Testis (tissue), 3 donors: Measurements from ENCODE around the gene TMEM91. TPM values are rescaled to one million over a fixed set of nuclear protein-coding genes. Genes with fewer than 3 reads are reported as not detected.

Experiments used
- DNase-seq: peaks from one replicate; pipeline ENCODE4 v3.0.0-alpha.2; 2019
- H3K27ac ChIP-seq, 2 donors: fragments of 200-600 bp; sonication (generic); one replicate each; pipeline ENCODE4 v1.5.1; 2019
- H3K27me3 ChIP-seq: fragments of 200-600 bp; sonication (generic); one replicate; pipeline ENCODE4 v1.5.1; 2019
- H3K36me3 ChIP-seq: fragments of 200-600 bp; sonication (generic); one replicate; pipeline ENCODE4 v1.5.1; 2017; ENCODE audit warnings: low read depth; ENCODE audit errors: missing control alignments
- H3K4me1 ChIP-seq: fragments of 200-600 bp; sonication (generic); one replicate; pipeline ENCODE4 v1.5.1; 2019
- H3K4me3 ChIP-seq, 2 donors: fragments of 200-600 bp; sonication (generic); one replicate each; pipeline ENCODE4 v1.5.1; 2017 to 2019
- H3K9me3 ChIP-seq: fragments of 200-600 bp; sonication (generic); one replicate; pipeline ENCODE4 v1.5.1; 2017
- CTCF ChIP-seq, 3 experiments: fragments of 450-650 bp in 2 of 3; fragments of 200-600 bp in 1 of 3; sonication (generic) in 1 of 3; IDR thresholded peaks; one replicate each; pipeline ENCODE4 v1.5.1; 2016 to 2019; ENCODE audit warnings: antibody characterized with exemption in 3 of 3, mild to moderate bottlenecking in 2 of 3, moderate library complexity in 1 of 3
- POLR2A ChIP-seq: fragments of 450-650 bp; IDR thresholded peaks from one replicate; pipeline ENCODE4 v1.6.1; 2017; ENCODE audit warnings: antibody characterized with exemption, mild to moderate bottlenecking, moderate library complexity
- WGBS, 2 donors: methylation state at CpG; one replicate each; pipeline ENCODE4 v1.1.5; 2018; 5-methylcytosine and 5-hydroxymethylcytosine counted together
- intact Hi-C: fragments of 100-400 bp; cut with DNase I; formaldehyde crosslinking; loops from one replicate; pipeline ENCODE4 v1.15.1; 2023; ENCODE audit warnings: low total_unique reads
- polyA plus RNA-seq: library from polyadenylated mRNA; stranded (reverse); fragments of 350-450 nt; fragmentation: Illumina TruSeq; extraction: RNeasy Lipid Tissue Mini Kit (QIAGEN cat#74804); gene quantifications from one replicate; pipeline ENCODE4 v1.2.3, GENCODE V29; 2014; ENCODE audit warnings: low read depth, low replicate concordance; ENCODE audit not compliant: insufficient read depth
- total RNA-seq, 2 donors: library from RNA; depleted of rRNA; stranded (reverse); fragments of >200 nt; gene quantifications; one replicate each; pipeline ENCODE4 v1.2.3, GENCODE V29; 2016

The TMEM91 gene
- total and polyA plus RNA-seq, 3 donors from 2014 or later = 17.0 to 33.2 (median 32.9) TPM

- no peak for TF ChIP-seq POLR2A
- no peak for TF ChIP-seq CTCF (IDR thresholded peaks at IDR 0.05)
- intact Hi-C loops = no loop called here
- 82 to 85% methylated on average over 18 of the region's 18 CpGs for WGBS, 2 donors
- Histone ChIP-seq H3K27me3 (no peaks in the 10 kb centered on the region), H3K4me1 (peaks cover 5% of the 10 kb centered on the region), H3K9me3 (no peaks in the 10 kb centered on the region), H3K36me3 (no peaks in the 10 kb centered on the region), H3K27ac (no peak overlapping the region), H3K4me3 (no peak overlapping the region)
- DNase-seq = no peak
Observed at GRCh38 chr19:41422456-41422855, 46.1 kb downstream of the TMEM91 start.

DNA sequence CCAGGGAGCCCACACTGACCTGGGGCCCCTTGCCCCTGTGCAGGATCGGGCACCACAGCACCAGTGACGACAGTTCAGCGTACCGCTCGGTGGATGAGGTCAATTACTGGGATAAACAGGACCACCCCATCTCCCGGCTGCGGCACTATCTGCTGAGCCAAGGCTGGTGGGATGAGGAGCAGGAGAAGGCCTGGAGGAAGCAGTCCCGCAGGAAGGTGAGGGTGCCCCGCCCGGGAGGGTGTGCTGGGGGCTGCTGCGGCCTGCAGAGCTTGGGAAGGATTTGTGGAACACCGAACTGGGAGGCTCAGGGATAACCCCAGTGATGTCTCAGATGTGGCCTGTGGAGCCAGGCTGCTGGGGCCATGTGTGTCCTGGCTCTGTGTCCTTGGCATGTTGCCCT, 46.6 kb downstream of the TMEM91 start:
- intact Hi-C loops = no loop called here
- no peak overlapping the region for H3K4me3 ChIP-seq
- no peaks in the 10 kb centered on the region for H3K9me3 ChIP-seq
- no peaks in the 10 kb centered on the region for H3K36me3 ChIP-seq
- no peak overlapping the region for H3K27ac ChIP-seq
- 94 to 97% methylated on average over 12 of the region's 12 CpGs for WGBS, 2 donors
- DNase-seq = no peak
- H3K27me3 ChIP-seq = no peaks in the 10 kb centered on the region
- TF ChIP-seq CTCF (IDR thresholded peaks at IDR 0.05) = no peak
- peaks cover 10% of the 10 kb centered on the region for H3K4me1 ChIP-seq

GRCh38 chr19:41424335-41425173, 48.2 kb downstream of the TMEM91 start:
- no peaks in the 10 kb centered on the region for H3K9me3 ChIP-seq
- H3K27me3 ChIP-seq = no peaks in the 10 kb centered on the region
- no peak overlapping the region for H3K4me3 ChIP-seq
- peaks cover 14% of the 10 kb centered on the region for H3K4me1 ChIP-seq
- DNase-seq = no peak
- TF ChIP-seq POLR2A = no peak
- no peak for TF ChIP-seq CTCF (IDR thresholded peaks at IDR 0.05)
- 87% methylated on average over 17 to 21 of the region's 21 CpGs for WGBS, 2 donors
- no peaks in the 10 kb centered on the region for H3K36me3 ChIP-seq
- intact Hi-C loops = no loop called here
- no peak overlapping the region for H3K27ac ChIP-seq

DNA sequence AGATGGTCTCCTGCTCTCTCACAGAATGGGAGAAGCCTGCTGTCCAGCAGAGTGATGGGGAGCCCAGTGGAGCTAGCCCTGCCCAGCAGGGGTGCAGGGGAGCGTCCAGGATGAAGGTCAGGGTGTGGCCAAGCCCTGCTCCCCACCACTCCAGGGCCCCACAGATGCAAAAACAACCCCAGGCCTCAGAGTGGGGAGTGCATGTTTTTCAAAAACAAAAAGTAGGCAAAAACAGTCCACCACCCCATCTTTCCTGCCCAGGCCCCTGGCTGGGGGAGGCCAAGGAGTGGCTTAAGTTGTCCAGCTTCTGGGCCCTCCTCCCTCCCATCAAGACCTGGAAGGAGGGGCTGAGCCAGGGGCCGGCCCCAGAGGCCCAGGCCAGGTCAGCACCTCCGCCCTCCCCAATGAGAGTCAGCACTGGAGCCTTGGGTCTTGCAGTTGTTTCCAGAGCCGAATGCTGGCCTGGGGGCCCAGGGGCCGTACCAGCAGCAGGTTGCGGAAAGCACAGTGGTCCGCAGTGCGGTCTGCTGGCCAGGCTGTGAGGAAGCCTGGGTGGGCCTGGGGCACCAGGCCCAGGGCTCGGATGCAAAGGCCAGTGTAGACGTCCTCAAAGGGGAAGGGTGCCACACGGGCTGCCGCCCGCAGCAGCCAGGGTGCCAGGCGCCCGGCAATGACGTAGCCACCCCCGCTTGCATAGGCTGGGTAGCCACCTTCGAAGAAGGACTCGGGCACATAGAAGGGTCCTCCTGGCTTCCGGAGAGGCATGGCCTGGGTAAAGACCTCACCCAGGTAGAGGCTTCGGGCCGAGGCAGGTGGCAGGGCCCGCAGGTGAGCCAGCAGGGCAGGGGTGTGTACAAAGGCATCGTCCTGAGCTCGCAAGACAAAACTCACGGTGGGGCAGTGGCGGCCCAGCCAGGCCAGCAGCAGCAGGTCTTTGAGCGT, 49.1 kb downstream of the TMEM91 start:
- H3K27ac ChIP-seq = no peak overlapping the region
- DNase-seq = no peak
- no peaks in the 10 kb centered on the region for H3K9me3 ChIP-seq
- H3K27me3 ChIP-seq = no peaks in the 10 kb centered on the region
- WGBS, 2 donors = 93 to 94% methylated on average over 18 to 28 of the region's 28 CpGs
- peaks cover 14% of the 10 kb centered on the region for H3K4me1 ChIP-seq
- no peak overlapping the region for H3K4me3 ChIP-seq
- no peak for TF ChIP-seq CTCF (IDR thresholded peaks at IDR 0.05)
- TF ChIP-seq POLR2A = no peak
- intact Hi-C loops = no loop called here
- no peaks in the 10 kb centered on the region for H3K36me3 ChIP-seq
